HL-60 (cell line): ENCODE measurements around the gene CC2D1B.
"Not testable (repeated sequence)": the region's sequence is repeated elsewhere in the genome, so short reads cannot be mapped to it uniquely, and the experiment has no call there.

ENCODE experiments used
- DNase-seq, 2 experiments: peaks; one replicate each; pipeline ENCODE4 v3.0.0-alpha.2; 2010 to 2020; ENCODE audit warnings: low read depth in 1 of 2, low spot score in 1 of 2
- H3K27ac ChIP-seq: fragments of 250-450 bp; sonication (Bioruptor Pico); replicated peaks from 2 replicates; pipeline ENCODE4 v1.5.1; 2020; ENCODE audit warnings: mild to moderate bottlenecking, moderate library complexity
- H3K27me3 ChIP-seq: fragments of 250-450 bp; sonication (Bioruptor Pico); 2 replicates; pipeline ENCODE4 v1.5.1; 2021; ENCODE audit warnings: mild to moderate bottlenecking, moderate library complexity; ENCODE audit not compliant: insufficient read depth, poor library complexity, severe bottlenecking
- H3K4me3 ChIP-seq: replicated peaks from 2 replicates; pipeline ENCODE4 v1.5.1; 2011; ENCODE audit warnings: mild to moderate bottlenecking, control low read depth, low read length; ENCODE audit not compliant: insufficient read depth
- GABPA ChIP-seq: IDR thresholded peaks from 2 replicates; pipeline ENCODE4 v1.6.1; 2012; ENCODE audit warnings: low read depth
- POLR2AphosphoS5 ChIP-seq: IDR thresholded peaks from 2 replicates; pipeline ENCODE4 v1.6.1; 2012; ENCODE audit warnings: low read depth
- SPI1 ChIP-seq: IDR thresholded peaks from 2 replicates; pipeline ENCODE4 v1.6.1; 2012; ENCODE audit warnings: low read depth, mild to moderate bottlenecking, borderline replicate concordance
- TF ChIP-seq, protein P1 (sequence below): IDR thresholded peaks from one replicate; pipeline ENCODE4 v1.5.1; 2011; ENCODE audit warnings: low read length, control low read depth, inconsistent platforms; ENCODE audit not compliant: insufficient read depth
- TF ChIP-seq, protein P2 (sequence below): IDR thresholded peaks from 2 replicates; pipeline ENCODE4 v1.6.1; 2012; ENCODE audit warnings: low read depth; ENCODE audit not compliant: insufficient replicate concordance

The CC2D1B gene

DNA sequence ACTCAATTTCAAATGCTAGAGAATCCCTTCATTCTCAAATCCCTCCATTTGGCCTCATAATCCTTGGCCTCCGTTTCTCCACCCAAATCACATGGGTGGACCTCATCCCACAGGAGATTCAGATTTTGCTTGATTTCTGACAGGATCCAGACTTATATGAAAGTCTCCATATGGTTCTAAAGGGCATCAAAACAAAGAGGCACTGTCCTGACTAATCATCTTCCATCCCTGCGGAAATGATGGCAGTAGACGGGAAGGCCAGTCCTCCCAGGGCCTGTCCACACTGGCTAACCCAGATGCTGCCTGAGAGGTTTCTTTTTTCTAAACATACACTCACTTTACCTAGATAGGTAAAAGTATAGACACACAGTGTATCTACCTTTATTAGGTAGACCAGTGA is 19.4 kb upstream of the CC2D1B start:
- TF ChIP-seq, protein P1, sequence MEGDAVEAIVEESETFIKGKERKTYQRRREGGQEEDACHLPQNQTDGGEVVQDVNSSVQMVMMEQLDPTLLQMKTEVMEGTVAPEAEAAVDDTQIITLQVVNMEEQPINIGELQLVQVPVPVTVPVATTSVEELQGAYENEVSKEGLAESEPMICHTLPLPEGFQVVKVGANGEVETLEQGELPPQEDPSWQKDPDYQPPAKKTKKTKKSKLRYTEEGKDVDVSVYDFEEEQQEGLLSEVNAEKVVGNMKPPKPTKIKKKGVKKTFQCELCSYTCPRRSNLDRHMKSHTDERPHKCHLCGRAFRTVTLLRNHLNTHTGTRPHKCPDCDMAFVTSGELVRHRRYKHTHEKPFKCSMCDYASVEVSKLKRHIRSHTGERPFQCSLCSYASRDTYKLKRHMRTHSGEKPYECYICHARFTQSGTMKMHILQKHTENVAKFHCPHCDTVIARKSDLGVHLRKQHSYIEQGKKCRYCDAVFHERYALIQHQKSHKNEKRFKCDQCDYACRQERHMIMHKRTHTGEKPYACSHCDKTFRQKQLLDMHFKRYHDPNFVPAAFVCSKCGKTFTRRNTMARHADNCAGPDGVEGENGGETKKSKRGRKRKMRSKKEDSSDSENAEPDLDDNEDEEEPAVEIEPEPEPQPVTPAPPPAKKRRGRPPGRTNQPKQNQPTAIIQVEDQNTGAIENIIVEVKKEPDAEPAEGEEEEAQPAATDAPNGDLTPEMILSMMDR = no peak
- no peak for TF ChIP-seq POLR2AphosphoS5
- no peak for TF ChIP-seq SPI1
- TF ChIP-seq GABPA = no peak
- TF ChIP-seq, protein P2, sequence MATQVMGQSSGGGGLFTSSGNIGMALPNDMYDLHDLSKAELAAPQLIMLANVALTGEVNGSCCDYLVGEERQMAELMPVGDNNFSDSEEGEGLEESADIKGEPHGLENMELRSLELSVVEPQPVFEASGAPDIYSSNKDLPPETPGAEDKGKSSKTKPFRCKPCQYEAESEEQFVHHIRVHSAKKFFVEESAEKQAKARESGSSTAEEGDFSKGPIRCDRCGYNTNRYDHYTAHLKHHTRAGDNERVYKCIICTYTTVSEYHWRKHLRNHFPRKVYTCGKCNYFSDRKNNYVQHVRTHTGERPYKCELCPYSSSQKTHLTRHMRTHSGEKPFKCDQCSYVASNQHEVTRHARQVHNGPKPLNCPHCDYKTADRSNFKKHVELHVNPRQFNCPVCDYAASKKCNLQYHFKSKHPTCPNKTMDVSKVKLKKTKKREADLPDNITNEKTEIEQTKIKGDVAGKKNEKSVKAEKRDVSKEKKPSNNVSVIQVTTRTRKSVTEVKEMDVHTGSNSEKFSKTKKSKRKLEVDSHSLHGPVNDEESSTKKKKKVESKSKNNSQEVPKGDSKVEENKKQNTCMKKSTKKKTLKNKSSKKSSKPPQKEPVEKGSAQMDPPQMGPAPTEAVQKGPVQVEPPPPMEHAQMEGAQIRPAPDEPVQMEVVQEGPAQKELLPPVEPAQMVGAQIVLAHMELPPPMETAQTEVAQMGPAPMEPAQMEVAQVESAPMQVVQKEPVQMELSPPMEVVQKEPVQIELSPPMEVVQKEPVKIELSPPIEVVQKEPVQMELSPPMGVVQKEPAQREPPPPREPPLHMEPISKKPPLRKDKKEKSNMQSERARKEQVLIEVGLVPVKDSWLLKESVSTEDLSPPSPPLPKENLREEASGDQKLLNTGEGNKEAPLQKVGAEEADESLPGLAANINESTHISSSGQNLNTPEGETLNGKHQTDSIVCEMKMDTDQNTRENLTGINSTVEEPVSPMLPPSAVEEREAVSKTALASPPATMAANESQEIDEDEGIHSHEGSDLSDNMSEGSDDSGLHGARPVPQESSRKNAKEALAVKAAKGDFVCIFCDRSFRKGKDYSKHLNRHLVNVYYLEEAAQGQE = no peak
- Histone ChIP-seq H3K27ac (no peak overlapping the region), H3K27me3 (no peaks in the 10 kb centered on the region), H3K4me3 (no peak overlapping the region)
- DNase-seq = no peak

DNA sequence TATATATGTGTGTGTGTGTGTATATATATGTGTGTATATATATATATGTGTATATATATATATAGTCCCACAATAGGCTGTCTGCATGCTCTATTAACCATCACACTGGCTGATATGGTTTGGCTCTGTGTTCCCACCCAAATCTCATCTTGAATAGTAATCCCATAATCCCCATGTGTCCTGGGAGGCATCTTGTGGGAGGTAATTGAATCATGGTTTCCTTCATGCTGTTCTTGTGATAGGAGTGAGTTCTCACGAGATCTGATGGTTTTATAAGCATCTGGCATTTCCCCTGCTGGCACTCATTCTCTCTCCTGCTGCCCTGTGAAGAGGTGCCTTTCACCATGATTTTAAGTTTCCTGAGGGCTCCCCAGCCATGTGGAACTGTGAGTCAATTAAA is 3.8 kb upstream of the CC2D1B start:
- H3K27me3 ChIP-seq, H3K27ac ChIP-seq, H3K4me3 ChIP-seq, DNase-seq: not testable (repeated sequence)

DNA sequence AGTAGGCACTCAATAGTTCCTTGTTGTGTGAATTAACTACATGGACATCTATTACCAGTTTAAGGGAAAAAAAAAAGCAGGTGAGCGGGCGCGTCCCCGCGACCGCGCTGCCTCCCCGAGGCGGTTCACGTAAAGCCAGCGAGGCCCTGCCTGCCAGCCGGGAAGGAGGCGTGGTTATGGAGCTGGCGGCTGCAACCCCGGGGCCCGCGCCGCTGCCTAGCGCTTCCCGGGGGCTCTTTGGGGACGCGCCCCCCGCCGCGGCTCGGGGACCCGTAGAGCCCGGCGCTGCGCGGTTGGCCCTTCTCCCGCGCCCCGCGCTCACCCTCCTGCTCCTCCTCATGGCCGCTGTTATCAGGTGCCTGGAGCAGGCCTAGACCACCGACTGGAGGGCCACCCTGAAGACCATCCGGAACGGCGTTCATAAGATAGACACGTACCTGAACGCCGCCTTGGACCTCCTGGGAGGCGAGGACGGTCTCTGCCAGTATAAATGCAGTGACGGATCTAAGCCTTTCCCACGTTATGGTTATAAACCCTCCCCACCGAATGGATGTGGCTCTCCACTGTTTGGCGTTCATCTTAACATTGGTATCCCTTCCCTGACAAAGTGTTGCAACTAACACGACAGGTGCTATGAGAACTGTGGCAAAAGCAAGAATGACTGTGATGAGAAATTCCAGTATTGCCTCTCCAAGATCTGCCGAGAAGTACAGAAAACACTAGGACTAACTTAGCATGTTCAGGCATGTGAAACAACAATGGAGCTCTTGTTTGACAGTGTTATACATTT is 2.6 kb upstream of the CC2D1B start:
- DNase-seq = peak in 1 of 2 experiments; percentile 52
- TF ChIP-seq SPI1 = no peak
- no peak for TF ChIP-seq GABPA
- H3K4me3 ChIP-seq = peak overlapping the region; percentile 42
- no peaks in the 10 kb centered on the region for H3K27me3 ChIP-seq
- H3K27ac ChIP-seq = no peak overlapping the region

DNA sequence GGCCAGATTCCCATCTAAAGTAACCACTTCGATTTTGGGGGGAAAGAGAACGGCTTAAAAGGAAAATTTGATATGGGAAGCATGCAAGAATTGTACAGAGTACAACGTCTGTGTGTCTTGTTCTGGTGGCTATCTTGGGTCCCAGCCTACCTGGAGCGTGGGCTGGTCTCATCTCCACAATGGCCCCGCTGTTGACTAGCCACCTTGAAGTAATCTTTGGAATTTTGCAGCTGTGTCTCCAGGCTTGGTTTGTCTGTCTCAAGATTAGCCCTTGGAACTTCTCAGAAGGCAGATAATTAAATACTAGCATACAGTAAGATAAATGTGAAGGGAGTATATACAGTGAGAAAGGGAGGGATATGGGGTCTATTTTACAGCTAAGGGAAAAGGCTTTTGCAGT is 1.3 kb upstream of the CC2D1B start:
- Histone ChIP-seq H3K27me3 (no peaks in the 10 kb centered on the region), H3K4me3 (no peak overlapping the region), H3K27ac (no peak overlapping the region)
- DNase-seq = no peak
- TF ChIP-seq, protein P2 = no peak
- TF ChIP-seq GABPA (no peak), SPI1 (no peak), POLR2AphosphoS5 (no peak)
- TF ChIP-seq, protein P1 = no peak

DNA sequence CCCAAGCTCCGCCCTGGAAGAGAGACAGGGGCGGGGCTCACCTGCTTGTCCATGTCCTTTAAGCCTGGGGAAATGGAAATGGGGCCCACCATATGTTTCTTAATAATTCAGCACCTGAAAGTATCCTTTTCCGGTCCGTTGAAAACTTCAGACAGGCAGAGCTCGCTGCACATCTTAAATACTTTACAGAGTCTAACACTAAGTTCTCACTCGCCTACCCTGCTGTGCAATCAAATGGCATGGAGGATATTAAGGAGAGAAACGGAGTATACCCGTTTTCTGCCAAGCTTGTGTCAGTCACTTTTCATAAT is 467 bp upstream of the CC2D1B start:
- H3K27ac ChIP-seq = peak overlapping the region; percentile 82
- TF ChIP-seq, protein P2 = no peak
- no peak for TF ChIP-seq SPI1
- TF ChIP-seq POLR2AphosphoS5 = no peak
- no peak for TF ChIP-seq GABPA
- TF ChIP-seq, protein P1 = no peak
- no peak for DNase-seq
- H3K27me3 ChIP-seq = no peaks in the 10 kb centered on the region
- H3K4me3 ChIP-seq = peak overlapping the region; percentile 93
